Omental fat pad (tissue), 4 donors: Measurements from ENCODE around the gene KPNA3. TPM values are rescaled to one million over a fixed set of nuclear protein-coding genes. Genes with fewer than 3 reads are reported as not detected.

Experiments
- ATAC-seq: fragments of 150-250 bp; one replicate; pipeline ENCODE4 v1.9.1; 2016; ENCODE audit warnings: mild to moderate bottlenecking, moderate library complexity; ENCODE audit not compliant: low FRiP score
- DNase-seq: peaks from one replicate; pipeline ENCODE4 v3.0.0-alpha.2; 2019; ENCODE audit warnings: low spot score
- total RNA-seq, 4 donors: library from RNA; depleted of rRNA; stranded (reverse); fragments of >200 nt; gene quantifications; one replicate each; pipeline ENCODE4 v1.1.0, GENCODE V29; 2016
- TF ChIP-seq, protein P1 (sequence below), 3 donors: fragments of 450-650 bp; IDR thresholded peaks; one replicate each; pipeline ENCODE4 v1.5.1; 2016 to 2017; ENCODE audit warnings: antibody characterized with exemption in 3 of 3, mild to moderate bottlenecking in 3 of 3, moderate library complexity in 2 of 3

KPNA3 gene
- total RNA-seq, 4 donors from 2014 or later: 25.1 to 31.8 (median 27.6) TPM

DNA sequence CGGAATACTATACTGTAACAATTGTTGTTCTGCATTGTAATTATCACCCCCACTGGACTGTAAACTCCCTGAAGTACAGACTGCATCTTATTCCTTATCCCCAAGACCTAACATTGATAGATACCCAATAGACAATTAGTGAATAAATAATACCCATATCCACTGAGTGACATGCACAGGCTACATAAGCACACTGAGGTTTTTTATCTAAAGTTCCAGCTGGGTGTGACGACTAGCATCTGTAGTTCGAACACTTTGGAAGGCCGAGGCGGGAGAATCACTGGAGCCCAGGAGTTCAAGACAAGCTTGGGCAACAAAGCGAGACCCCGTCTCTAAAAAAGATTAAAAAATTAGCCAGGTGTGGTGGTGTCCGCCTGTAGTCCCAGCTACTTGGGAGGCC lies 2.5 kb downstream of the KPNA3 start:
- ATAC-seq: no peak
- no peak for DNase-seq
- TF ChIP-seq, protein P1, sequence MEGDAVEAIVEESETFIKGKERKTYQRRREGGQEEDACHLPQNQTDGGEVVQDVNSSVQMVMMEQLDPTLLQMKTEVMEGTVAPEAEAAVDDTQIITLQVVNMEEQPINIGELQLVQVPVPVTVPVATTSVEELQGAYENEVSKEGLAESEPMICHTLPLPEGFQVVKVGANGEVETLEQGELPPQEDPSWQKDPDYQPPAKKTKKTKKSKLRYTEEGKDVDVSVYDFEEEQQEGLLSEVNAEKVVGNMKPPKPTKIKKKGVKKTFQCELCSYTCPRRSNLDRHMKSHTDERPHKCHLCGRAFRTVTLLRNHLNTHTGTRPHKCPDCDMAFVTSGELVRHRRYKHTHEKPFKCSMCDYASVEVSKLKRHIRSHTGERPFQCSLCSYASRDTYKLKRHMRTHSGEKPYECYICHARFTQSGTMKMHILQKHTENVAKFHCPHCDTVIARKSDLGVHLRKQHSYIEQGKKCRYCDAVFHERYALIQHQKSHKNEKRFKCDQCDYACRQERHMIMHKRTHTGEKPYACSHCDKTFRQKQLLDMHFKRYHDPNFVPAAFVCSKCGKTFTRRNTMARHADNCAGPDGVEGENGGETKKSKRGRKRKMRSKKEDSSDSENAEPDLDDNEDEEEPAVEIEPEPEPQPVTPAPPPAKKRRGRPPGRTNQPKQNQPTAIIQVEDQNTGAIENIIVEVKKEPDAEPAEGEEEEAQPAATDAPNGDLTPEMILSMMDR (IDR thresholded peaks at IDR 0.05): no peak

DNA sequence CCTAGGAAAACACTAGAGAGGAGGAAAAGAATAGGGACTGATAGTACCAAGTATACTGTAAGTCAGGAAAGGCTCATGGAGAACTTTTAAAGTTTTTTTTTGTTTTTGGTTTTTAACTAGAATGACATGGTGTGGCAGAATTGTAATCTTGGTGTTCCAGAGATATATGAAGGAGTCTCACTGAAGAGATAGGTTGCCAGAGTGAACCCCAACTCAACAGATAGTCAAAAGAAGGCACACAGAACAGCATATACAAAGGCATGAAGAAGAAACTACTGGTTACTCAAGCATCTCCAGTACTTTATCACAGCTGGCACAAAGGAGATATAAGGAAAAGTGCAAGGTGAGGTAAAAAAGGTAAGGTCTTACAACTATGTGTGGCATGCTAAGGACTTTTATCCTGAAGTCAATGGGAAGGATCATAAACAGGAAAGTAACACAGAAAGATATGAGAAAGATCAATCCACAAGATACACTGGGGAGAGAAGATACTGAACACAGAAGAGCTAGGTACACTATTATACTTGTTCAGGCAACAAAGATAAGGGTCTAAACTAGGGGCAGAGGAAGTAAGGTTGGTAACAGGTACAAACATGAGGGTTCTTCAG lies 6.0 kb downstream of the KPNA3 start:
- TF ChIP-seq, protein P1 (IDR thresholded peaks at IDR 0.05): no peak
- no peak for ATAC-seq
- DNase-seq: no peak

DNA sequence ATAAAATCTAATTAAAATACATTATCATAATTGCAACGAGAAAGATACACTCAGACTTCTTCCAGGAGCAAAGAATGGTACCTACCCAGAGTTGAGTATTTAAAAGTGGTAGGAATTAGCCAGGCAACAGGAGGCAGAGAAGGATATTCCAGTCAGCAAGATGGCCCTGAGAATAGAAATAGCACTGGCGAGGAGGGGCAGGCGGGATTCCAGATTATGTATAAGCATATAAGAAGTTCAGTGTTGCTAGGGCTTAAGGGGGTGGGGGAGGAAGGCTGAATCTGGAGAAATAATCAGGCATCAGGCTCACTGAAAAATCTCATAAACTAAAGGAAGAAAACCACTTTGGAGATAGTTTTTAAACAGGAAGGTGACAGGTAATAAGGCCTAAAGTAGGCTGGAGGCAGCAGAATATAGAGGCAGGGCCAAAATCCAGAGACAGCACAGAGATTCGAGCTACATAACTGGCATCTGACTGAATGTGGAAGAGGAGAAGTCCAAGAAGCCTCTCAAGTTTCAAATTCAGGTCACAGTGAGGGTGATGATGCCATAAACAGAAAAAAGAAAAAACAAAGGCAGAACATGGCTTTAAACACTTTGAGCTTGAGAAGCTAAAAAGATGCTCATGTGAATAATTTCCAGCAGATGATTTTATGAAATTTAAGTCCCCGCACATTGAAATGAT lies 7.5 kb downstream of the KPNA3 start:
- no peak for ATAC-seq
- no peak for DNase-seq
- TF ChIP-seq, protein P1 (IDR thresholded peaks at IDR 0.05): no peak

DNA sequence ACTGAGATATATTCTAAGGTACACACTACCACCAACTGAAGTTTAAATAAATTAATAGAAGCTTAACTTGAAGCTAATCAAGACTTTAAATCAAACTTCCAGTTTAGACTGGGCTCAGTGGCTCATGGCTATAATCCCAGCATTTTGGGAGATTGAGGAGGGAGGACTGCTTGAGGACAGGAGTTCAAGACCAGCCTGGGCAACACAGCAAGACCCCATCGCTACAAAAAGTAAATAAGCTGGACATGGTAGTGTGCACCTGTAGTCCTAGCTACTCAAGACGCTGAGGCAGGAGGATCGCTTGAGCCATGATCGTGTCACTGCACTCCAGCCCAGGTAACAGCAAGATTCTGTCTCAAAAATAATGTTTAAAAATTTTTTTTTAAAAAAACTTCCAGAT lies 8.6 kb downstream of the KPNA3 start:
- DNase-seq: no peak
- ATAC-seq: no peak
- TF ChIP-seq, protein P1 (IDR thresholded peaks at IDR 0.05): no peak

DNA sequence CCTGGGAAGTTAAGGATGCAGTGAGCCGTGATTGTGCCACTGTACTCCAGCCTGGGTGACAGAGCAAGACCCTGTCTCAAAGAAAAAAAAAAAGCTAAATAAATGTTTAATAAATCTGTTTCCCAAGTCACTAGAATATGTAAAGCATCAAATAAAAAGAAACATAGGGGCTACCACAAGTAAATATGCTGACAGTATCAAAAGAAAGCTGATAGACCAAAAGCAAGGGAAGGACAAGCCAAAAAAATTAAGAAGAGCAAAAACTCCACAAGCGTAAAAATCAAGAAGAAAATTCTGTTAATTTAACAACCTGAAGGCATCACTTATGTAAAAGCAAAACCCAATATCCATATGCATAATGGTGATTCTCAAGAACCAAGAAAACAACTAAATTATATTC lies 9.7 kb downstream of the KPNA3 start:
- DNase-seq (no peak), ATAC-seq (no peak)
- TF ChIP-seq, protein P1 (IDR thresholded peaks at IDR 0.05): no peak

DNA sequence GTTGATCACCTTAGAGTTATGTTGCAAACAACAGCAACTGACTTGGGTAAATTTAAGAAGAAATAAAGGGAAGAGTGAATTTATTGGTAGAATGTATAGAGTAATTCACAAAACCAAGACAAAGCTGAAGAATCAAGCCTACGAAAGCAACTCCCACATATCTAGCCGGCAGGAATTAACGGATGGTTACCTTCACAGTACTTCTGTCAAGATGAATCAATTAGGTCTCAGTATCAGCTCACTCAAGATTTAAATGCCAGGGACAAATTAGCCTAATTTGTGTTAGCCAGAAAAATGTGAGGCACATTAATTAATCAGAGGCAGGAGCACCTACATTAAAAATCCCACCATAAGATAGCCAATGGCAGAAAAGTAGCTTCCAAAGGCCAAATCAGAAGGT lies 10.7 kb downstream of the KPNA3 start:
- TF ChIP-seq, protein P1 (IDR thresholded peaks at IDR 0.05): no peak
- ATAC-seq (no peak), DNase-seq (no peak)

DNA sequence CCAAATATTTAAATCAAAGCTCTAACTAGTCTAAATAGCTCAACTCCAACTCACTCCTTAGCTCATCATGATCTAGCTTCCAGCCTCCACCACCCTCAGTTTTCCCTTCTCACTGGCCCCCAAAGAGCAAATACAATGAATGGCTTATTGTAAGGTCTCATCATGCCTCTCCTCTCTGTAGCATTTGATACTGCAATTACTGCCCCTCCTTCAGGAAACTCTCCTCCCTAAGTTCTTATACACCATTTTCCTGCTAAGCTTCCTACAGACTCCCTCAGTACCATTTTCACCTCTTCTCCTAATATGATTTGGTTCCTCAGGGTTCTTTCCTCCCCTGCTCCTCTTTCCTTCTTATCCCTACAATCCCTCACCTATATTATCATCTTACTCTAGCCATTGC lies 12.8 kb downstream of the KPNA3 start:
- TF ChIP-seq, protein P1 (IDR thresholded peaks at IDR 0.05): no peak
- ATAC-seq (no peak), DNase-seq (no peak)
